CD4-positive, alpha-beta T cell treated with Interleukin-17A for 1 hour (primary cell): ENCODE data around the gene FCER2.

Experiments used
- DNase-seq: peaks from one replicate; pipeline ENCODE4 v3.0.0-alpha.2; 2020

Gene FCER2

GRCh38 chr19:7676376-7676775 lies 25.6 kb downstream of the FCER2 start:
- DNase-seq: no peak

GRCh38 chr19:7674010-7675005 lies 27.6 kb downstream of the FCER2 start:
- peak; percentile 48 for DNase-seq

GRCh38 chr19:7672522-7672921 lies 29.4 kb downstream of the FCER2 start:
- DNase-seq: no peak

- DNase-seq: no peak
Measured at GRCh38 chr19:7670790-7671189, 31.1 kb downstream of the FCER2 start.

- DNase-seq: no peak
Measured at GRCh38 chr19:7670150-7670783, 31.7 kb downstream of the FCER2 start.

- no peak for DNase-seq
Measured at GRCh38 chr19:7669641-7670040, 32.3 kb downstream of the FCER2 start.

GRCh38 chr19:7668842-7669241 lies 33.1 kb downstream of the FCER2 start, which contains the start of gene RETN:
RETN (plus strand) TSS chr19:7669049; CDS start chr19:7669327, 278 bp downstream.
- no peak for DNase-seq

- no peak for DNase-seq
Measured at GRCh38 chr19:7665076-7665475, 36.9 kb downstream of the FCER2 start.

GRCh38 chr19:7663706-7664105 lies 38.2 kb downstream of the FCER2 start:
- no peak for DNase-seq

GRCh38 chr19:7662657-7663056 lies 39.3 kb downstream of the FCER2 start:
- DNase-seq: no peak

GRCh38 chr19:7661744-7662538 lies 40.0 kb downstream of the FCER2 start:
- DNase-seq: no peak

GRCh38 chr19:7658219-7658686 lies 43.7 kb downstream of the FCER2 start:
- DNase-seq: peak; percentile 75

GRCh38 chr19:7657131-7657751 lies 44.7 kb downstream of the FCER2 start:
- no peak for DNase-seq

GRCh38 chr19:7655581-7655980 lies 46.4 kb downstream of the FCER2 start:
- no peak for DNase-seq

GRCh38 chr19:7654401-7654800 lies 47.5 kb downstream of the FCER2 start:
- no peak for DNase-seq

GRCh38 chr19:7652061-7652641 lies 49.8 kb downstream of the FCER2 start:
- peak; percentile 89 for DNase-seq

GRCh38 chr19:7650148-7650547 lies 51.8 kb downstream of the FCER2 start:
- DNase-seq: no peak

GRCh38 chr19:7648265-7649014 lies 53.5 kb downstream of the FCER2 start:
- DNase-seq: no peak

GRCh38 chr19:7647156-7647555 lies 54.8 kb downstream of the FCER2 start:
- DNase-seq: no peak

GRCh38 chr19:7646426-7646700 lies 55.6 kb downstream of the FCER2 start:
- DNase-seq: no peak

- DNase-seq: no peak
Measured at GRCh38 chr19:7645656-7646425, 56.1 kb downstream of the FCER2 start.
